GM23338 (cell line): ENCODE measurements around the gene IRF8. TPM values are rescaled to one million over a fixed set of nuclear protein-coding genes. Genes with fewer than 3 reads are reported as not detected.

ENCODE experiments used
- ATAC-seq: fragments of 200-7000 bp; cut with Tn5 transposase; 3 replicates; pipeline ENCODE4 v1.9.1; 2020
- DNase-seq: peaks from one replicate; pipeline ENCODE4 v3.0.0-alpha.2; 2015; ENCODE audit warnings: low spot score
- H2AFZ ChIP-seq: fragments of 200-600 bp; sonication (generic); 2 replicates; pipeline ENCODE4 v1.8.0; 2016; ENCODE audit warnings: antibody characterized with exemption, mild to moderate bottlenecking, moderate library complexity
- H3F3A ChIP-seq: fragments of 200-600 bp; sonication (generic); replicated peaks from 2 replicates; pipeline ENCODE4 v1.8.0; 2017; ENCODE audit warnings: antibody characterized with exemption, mixed run types, low read depth
- H3K27ac ChIP-seq: fragments of 200-600 bp; sonication (generic); 2 replicates; pipeline ENCODE4 v1.6.1; 2016; ENCODE audit warnings: low read depth
- H3K27me3 ChIP-seq: fragments of 200-600 bp; sonication (generic); 2 replicates; pipeline ENCODE4 v1.8.0; 2016; ENCODE audit warnings: mild to moderate bottlenecking, mixed run types, moderate library complexity; ENCODE audit not compliant: insufficient read depth
- H3K36me3 ChIP-seq: fragments of 200-600 bp; sonication (generic); 2 replicates; pipeline ENCODE4 v1.8.0; 2016; ENCODE audit warnings: mild to moderate bottlenecking; ENCODE audit not compliant: insufficient read depth
- H3K4me1 ChIP-seq: fragments of 200-600 bp; sonication (generic); 2 replicates; pipeline ENCODE4 v1.8.0; 2016; ENCODE audit warnings: mild to moderate bottlenecking, moderate library complexity; ENCODE audit not compliant: insufficient read depth
- H3K4me2 ChIP-seq: fragments of 200-600 bp; sonication (generic); 2 replicates; pipeline ENCODE4 v1.7.1; 2017; ENCODE audit warnings: mixed run types
- H3K4me3 ChIP-seq: fragments of 200-600 bp; sonication (generic); 2 replicates; pipeline ENCODE4 v1.6.1; 2016; ENCODE audit warnings: mixed run types
- H3K79me2 ChIP-seq: fragments of 200-600 bp; sonication (generic); replicated peaks from 2 replicates; pipeline ENCODE4 v1.8.0; 2017; ENCODE audit warnings: mild to moderate bottlenecking; ENCODE audit not compliant: insufficient read depth
- H3K9me2 ChIP-seq: fragments of 200-600 bp; sonication (generic); 2 replicates; pipeline ENCODE4 v1.8.0; 2017; ENCODE audit not compliant: insufficient read depth
- H4K20me1 ChIP-seq: fragments of 200-600 bp; sonication (generic); replicated peaks from 2 replicates; pipeline ENCODE4 v1.8.0; 2017; ENCODE audit warnings: mild to moderate bottlenecking; ENCODE audit not compliant: insufficient read depth
- H3K27ac Mint-ChIP-seq: 2 replicates; pipeline ENCODE4 v1.8.0; 2020; ENCODE audit warnings: inconsistent platforms, mild to moderate bottlenecking, moderate library complexity, mixed read lengths
- H3K27me3 Mint-ChIP-seq: 3 replicates; pipeline ENCODE4 v1.8.0; 2022; ENCODE audit warnings: low read depth, mild to moderate bottlenecking, moderate library complexity, mixed read lengths, inconsistent platforms; ENCODE audit not compliant: insufficient read depth, poor library complexity
- H3K36me3 Mint-ChIP-seq: 3 replicates; pipeline ENCODE4 v1.8.0; 2021; ENCODE audit warnings: low read depth, mild to moderate bottlenecking, inconsistent platforms, moderate library complexity, mixed read lengths
- H3K4me1 Mint-ChIP-seq: 3 replicates; pipeline ENCODE4 v1.8.0; 2020; ENCODE audit warnings: mild to moderate bottlenecking, inconsistent platforms, mixed read lengths
- H3K4me3 Mint-ChIP-seq: 3 replicates; pipeline ENCODE4 v1.8.0; 2021; ENCODE audit warnings: moderate library complexity, mild to moderate bottlenecking, inconsistent platforms, mixed read lengths
- H3K9me3 Mint-ChIP-seq: 3 replicates; pipeline ENCODE4 v1.8.0; 2020; ENCODE audit warnings: moderate library complexity, mild to moderate bottlenecking, inconsistent platforms, mixed read lengths
- CREB1 ChIP-seq: fragments of 250-450 bp; sonication (Bioruptor Pico); IDR thresholded peaks from 2 replicates; pipeline ENCODE4 v1.5.0; 2020; ENCODE audit warnings: low read depth, mild to moderate bottlenecking, moderate library complexity
- CTCF ChIP-seq, 2 experiments: fragments of 200-600 bp in 1 of 2; sonication (generic) in 1 of 2; conservative IDR thresholded peaks; 2 replicates each; pipeline versions ENCODE4 v1.5.1 to v1.6.1; 2016 to 2017; ENCODE audit warnings: antibody characterized with exemption in 2 of 2, low read depth in 2 of 2, mild to moderate bottlenecking in 2 of 2, moderate library complexity in 1 of 2
- ETS1 ChIP-seq: IDR thresholded peaks from 2 replicates; pipeline ENCODE4 v1.6.1; 2016; ENCODE audit warnings: antibody characterized with exemption
- EZH2 ChIP-seq: fragments of 200-600 bp; sonication (generic); IDR thresholded peaks from one replicate; pipeline ENCODE4 v1.8.0; 2017; ENCODE audit warnings: antibody characterized with exemption, mild to moderate bottlenecking, low read depth; ENCODE audit not compliant: unreplicated experiment
- EZH2phosphoT487 ChIP-seq: fragments of 200-600 bp; sonication (generic); IDR thresholded peaks from one replicate; pipeline ENCODE4 v1.8.1; 2018; ENCODE audit warnings: antibody characterized with exemption; ENCODE audit not compliant: unreplicated experiment
- JUNB ChIP-seq: IDR thresholded peaks from one replicate; pipeline ENCODE4 v1.6.1; 2016; ENCODE audit warnings: antibody characterized with exemption; ENCODE audit not compliant: unreplicated experiment
- NANOG ChIP-seq: IDR thresholded peaks from 2 replicates; pipeline ENCODE4 v1.6.1; 2016; ENCODE audit warnings: antibody characterized with exemption, borderline replicate concordance
- POLR2AphosphoS5 ChIP-seq: IDR thresholded peaks from 2 replicates; pipeline ENCODE4 v1.6.1; 2016; ENCODE audit warnings: antibody characterized with exemption, low read depth
- REST ChIP-seq: IDR thresholded peaks from one replicate; pipeline ENCODE4 v1.6.1; 2018; ENCODE audit warnings: antibody characterized with exemption; ENCODE audit not compliant: unreplicated experiment
- STAT1 ChIP-seq: IDR thresholded peaks from one replicate; pipeline ENCODE4 v1.6.1; 2016; ENCODE audit warnings: antibody characterized with exemption; ENCODE audit not compliant: unreplicated experiment
- ZNF114 ChIP-seq: fragments of 250-450 bp; sonication (Bioruptor Pico); IDR thresholded peaks from 2 replicates; pipeline ENCODE4 v1.5.0; 2020; ENCODE audit warnings: mild to moderate bottlenecking, moderate library complexity
- ZNF331 ChIP-seq: fragments of 250-450 bp; sonication (Bioruptor Pico); IDR thresholded peaks from 2 replicates; pipeline ENCODE4 v1.5.0; 2020; ENCODE audit warnings: low read depth, mild to moderate bottlenecking, moderate library complexity
- polyA plus RNA-seq: library from polyadenylated mRNA; unstranded; fragments of >200 nt; fragmentation: Nextera tagmentation; extraction: Ambion mirVana; gene quantifications from 2 replicates; pipeline ENCODE4 v1.2.1, GENCODE V29; 2016
- total RNA-seq: library from RNA; depleted of rRNA; stranded (reverse); fragments of >200 nt; shearing (Covaris generic); gene quantifications from 2 replicates; pipeline ENCODE4 v1.2.3, GENCODE V29; 2014

IRF8 gene
- total and polyA plus RNA-seq, 2 experiments from 2014 or later: 0.47 to 2.8 TPM

GRCh38 chr16:85901110-85901509 lies 2.1 kb downstream of the IRF8 start:
- H3K79me2 ChIP-seq: no peaks in the 10 kb centered on the region
- no peak overlapping the region for H3K4me3 Mint-ChIP-seq
- 0 out of 2 replicates have a peak, but pooled peaks cover 6% of the 10 kb centered on the region for H3F3A ChIP-seq
- no peaks in the 10 kb centered on the region for H3K36me3 ChIP-seq
- H3K4me3 ChIP-seq: no peak overlapping the region
- H3K4me2 ChIP-seq: no peak overlapping the region
- peaks cover 4% of the 10 kb centered on the region for H3K4me1 Mint-ChIP-seq
- H3K27me3 Mint-ChIP-seq: peaks cover 40% of the 10 kb centered on the region
- H3K27ac Mint-ChIP-seq: no peak overlapping the region
- peaks cover 7% of the 10 kb centered on the region; the same call in 1 of the 2 replicates for H3K4me1 ChIP-seq
- H2AFZ ChIP-seq: no peak overlapping the region
- no peak overlapping the region for H3K27ac ChIP-seq
- peaks cover 48% of the 10 kb centered on the region for H3K27me3 ChIP-seq
- H3K36me3 Mint-ChIP-seq: no peaks in the 10 kb centered on the region
- TF ChIP-seq REST (no peak), NANOG (no peak), ETS1 (no peak), EZH2phosphoT487 (no peak), POLR2AphosphoS5 (no peak)
- no peaks in the 10 kb centered on the region for H3K9me3 Mint-ChIP-seq
- no peaks in the 10 kb centered on the region for H4K20me1 ChIP-seq
- H3K9me2 ChIP-seq: peaks cover 2% of the 10 kb centered on the region; the same call in 1 of the 2 replicates
- ATAC-seq (no peak), DNase-seq (no peak)

GRCh38 chr16:85901773-85902365 lies 2.9 kb downstream of the IRF8 start:
- peaks cover 2% of the 10 kb centered on the region; the same call in 1 of the 2 replicates for H3K9me2 ChIP-seq
- Mint-ChIP-seq H3K27ac (no peak overlapping the region), H3K4me1 (peaks cover 4% of the 10 kb centered on the region), H3K9me3 (no peaks in the 10 kb centered on the region), H3K36me3 (no peaks in the 10 kb centered on the region), H3K27me3 (peaks cover 35% of the 10 kb centered on the region), H3K4me3 (no peak overlapping the region)
- H3K36me3 ChIP-seq: no peaks in the 10 kb centered on the region
- no peak for ATAC-seq
- TF ChIP-seq ZNF114 (CRISPR knock-in tag) (no peak), JUNB (no peak), NANOG (no peak), EZH2phosphoT487 (no peak), ETS1 (no peak), CREB1 (no peak), CTCF (conservative IDR thresholded peaks at IDR 0.05; ENCODE audit: low read depth in 2 of 2) (no peak), STAT1 (no peak), POLR2AphosphoS5 (no peak), EZH2 (no peak), ZNF331 (CRISPR knock-in tag) (no peak)
- H3K4me2 ChIP-seq: no peak overlapping the region
- DNase-seq: no peak
- no peak overlapping the region for H3K27ac ChIP-seq
- no peak overlapping the region for H3K4me3 ChIP-seq
- H2AFZ ChIP-seq: no peak overlapping the region
- no peaks in the 10 kb centered on the region for H3K79me2 ChIP-seq
- peaks cover 7% of the 10 kb centered on the region; the same call in 1 of the 2 replicates for H3K4me1 ChIP-seq
- no peaks in the 10 kb centered on the region for H4K20me1 ChIP-seq
- 0 out of 2 replicates have a peak, but pooled peaks cover 6% of the 10 kb centered on the region for H3F3A ChIP-seq
- H3K27me3 ChIP-seq: peaks cover 41% of the 10 kb centered on the region
